GM18519 (cell line): ENCODE measurements around the gene ZAP70.

Source experiments
- ATAC-seq: cut with Tn5 transposase; IDR thresholded peaks from one replicate; pipeline ENCODE4 v1.9.1; 2021; ENCODE audit warnings: mild to moderate bottlenecking, moderate library complexity; ENCODE audit not compliant: unreplicated experiment, low FRiP score

Gene ZAP70

DNA sequence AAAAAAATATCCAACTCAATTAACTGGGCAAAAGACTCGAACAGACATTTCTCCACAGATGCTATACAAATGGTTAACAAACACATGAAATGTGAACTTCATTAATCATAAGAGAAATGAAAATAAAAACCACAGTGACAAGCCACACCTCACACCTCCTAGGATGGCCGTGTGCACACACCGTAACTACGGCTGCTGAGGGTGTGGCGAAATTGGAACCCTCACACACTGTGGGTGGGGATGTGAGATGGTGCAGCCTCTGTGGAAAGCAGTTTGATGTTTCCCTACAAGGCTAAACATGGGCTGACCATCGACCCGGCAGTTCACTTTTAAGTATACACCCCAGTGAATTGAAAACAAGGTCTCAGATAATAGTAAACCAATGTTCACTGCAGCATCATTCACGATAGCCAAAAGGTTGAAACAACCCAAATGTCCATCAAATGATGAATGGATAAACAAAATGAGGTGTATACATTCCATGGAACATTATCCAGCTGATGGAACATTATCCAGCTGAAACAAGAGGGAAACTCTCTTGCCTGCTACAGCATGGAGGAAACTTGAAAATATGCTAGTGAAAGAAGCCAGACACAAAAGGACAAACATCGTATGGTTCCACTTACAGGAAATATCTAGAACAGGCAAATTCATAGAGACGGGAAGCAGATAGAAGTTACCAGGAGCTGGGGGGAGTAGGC, 32.2 kb downstream of the ZAP70 start:
- no peak for ATAC-seq

DNA sequence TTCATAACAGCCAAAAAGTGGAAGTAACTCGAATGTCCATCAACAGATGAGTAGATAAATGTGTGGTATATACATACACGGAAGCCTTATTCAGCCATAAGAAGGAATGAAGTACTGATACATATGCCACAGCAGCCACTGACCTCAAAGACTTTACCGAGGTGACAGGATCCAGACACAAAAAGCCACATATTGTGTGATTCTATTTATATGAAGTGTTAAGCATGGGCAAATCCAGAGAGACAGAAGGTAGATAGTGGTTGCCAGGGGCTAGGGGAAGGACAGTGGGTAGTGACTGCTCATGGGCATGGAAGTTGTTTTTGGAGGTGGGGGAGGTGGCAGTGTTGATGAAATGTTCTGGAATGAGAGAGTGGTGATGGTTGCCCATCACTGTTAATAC, 33.9 kb downstream of the ZAP70 start:
- no peak for ATAC-seq

DNA sequence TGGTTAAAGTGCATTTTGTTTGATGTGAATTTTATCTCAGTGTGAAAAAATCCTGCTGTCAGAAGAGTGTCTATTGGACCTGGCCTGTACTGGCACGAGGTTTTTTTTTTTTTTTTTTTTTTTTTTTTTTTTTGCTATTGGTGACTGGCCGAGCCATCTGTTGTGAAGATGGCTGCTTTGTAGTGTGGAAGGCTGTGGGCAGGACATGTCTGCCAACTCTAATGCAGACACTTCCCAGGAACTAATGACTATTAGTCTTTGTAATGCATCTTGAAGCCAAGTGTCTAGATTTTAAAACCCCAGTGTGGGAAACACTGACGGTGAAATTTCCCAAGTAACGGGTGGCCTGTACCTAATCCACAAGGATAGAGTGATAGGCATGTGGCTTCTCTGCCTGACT, 34.3 kb downstream of the ZAP70 start:
- ATAC-seq, result no peak

DNA sequence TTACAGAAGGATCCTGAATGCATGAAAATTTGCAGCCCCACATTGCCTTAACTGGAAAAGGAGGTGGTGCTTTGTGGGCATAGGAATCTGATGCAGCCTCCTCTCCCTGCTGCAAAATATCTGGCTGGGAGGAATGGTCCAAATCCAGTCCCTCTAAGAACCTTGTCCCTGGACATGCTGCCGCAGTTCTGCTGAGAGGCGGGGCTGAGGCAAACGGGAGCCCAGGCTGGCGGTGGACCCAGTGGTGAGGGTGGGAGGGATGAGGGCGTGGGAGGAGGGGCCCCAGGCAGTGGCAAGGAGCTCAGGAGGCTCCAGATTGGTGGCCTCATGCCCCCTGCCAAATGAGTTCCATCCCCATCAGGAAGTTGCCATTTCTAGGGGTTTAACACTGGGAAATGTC, 36.2 kb downstream of the ZAP70 start:
- ATAC-seq, result no peak

DNA sequence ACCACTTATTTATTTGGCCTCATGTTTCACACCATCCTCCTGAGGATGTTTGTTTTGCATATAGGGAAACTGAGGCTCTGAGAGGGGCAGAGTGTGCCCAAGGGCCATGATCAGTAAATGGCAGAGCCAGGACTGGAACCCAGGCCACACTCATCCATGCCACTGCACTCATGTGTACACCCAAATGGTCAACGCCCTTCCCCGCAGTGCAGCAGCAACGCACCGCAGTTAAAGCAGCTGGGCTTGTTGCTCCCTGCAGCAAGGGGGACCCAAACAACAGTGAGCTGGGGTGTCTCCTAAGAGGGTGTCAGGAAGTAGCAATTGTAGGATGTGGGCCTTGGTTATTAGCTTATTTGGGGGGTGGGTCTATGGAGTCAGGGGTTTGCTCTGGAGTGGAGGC, 36.6 kb downstream of the ZAP70 start:
- no peak for ATAC-seq

DNA sequence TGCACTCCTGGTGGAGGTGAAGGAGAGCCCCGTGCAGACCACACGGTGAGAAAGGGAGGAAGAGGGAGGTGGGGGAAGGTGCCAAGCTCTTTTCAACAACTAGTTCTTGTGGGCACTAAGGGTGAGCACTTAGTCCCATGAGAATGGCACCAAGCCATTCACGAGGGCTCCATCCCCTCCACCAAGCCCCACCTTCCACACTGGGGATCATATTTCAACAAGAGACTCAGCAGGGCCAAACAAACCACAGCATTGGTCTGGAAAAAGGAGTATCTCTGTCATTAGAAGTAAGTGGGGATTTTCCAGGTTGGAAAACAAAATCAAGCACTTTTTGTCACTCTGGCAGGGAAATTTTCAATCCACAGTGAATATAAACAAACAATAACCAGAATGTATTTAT, 38.4 kb downstream of the ZAP70 start:
- no peak for ATAC-seq

DNA sequence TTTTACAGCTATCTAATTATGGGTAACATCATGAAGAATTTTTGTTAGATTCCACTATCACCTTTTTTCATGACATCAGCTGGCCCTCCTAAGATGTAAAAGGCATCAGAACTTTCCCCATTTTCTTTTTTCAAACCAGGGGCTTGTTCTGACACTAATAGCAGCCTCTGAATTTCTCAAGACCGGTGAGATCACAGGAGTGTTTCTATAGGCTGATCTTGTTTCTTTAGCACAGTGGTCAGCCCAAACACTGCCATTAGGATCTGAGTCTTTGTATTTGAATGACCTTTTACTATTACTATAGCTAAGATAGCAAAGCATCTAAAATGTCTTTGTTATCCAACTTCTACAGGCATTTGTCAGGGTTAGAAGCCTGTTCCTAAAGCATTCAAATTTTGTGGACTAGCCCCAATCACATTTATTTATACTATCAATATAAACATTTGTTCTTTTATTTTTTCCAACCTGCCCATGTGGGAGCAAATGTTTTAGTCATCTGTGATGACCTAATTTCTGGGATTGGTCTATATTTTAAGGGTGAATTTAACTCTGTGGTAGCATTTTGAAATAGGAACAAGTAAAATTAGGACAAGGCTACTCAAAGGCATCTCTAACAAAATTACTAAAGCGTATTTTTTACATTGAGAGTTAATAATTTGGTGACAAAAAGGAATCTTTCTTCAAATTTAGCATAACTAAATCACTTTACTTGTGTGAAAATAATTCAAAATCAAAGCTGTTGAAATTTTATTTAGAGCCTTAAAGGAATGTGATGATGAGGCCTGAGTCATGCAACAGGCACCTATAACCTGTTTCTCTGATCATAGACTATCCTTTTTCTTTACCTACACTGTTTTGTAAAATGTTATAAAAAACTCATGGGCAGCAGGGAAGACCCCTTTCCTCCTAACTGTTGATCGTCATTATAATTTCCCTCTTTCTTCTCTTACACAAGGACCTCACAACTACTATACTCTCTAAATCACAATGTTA, 39.3 kb downstream of the ZAP70 start:
- no peak for ATAC-seq

DNA sequence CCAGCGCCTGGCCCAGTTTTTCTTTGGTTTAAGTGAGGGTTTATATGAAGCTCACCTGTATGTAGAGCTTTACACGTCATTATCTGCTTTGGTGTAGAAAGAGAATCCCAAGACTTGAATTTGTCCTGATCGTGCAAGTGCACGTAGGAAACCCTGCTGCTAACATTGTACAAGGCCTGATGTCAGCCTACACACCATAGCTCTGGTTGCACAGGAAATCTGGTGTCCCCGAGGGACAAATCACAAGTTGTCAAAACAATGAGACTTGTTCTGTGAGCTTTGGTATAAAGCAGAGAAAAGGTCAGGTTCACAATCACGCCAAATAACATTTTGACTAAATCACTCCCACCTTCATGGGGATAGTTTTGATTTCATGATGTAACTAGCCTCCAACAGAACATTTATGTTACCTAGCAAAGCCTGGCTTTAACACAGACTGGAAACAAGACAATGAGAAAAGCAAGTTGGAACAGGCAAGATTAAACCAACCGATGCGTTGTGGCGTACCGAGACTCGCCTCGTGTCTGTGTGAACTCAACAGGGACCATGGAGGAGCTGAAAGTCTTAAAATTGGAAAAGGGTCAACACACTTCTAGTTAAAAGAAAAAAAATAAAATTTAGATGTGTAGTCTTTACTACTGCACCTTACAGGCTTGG, 41.4 kb downstream of the ZAP70 start:
- ATAC-seq, result no peak

DNA sequence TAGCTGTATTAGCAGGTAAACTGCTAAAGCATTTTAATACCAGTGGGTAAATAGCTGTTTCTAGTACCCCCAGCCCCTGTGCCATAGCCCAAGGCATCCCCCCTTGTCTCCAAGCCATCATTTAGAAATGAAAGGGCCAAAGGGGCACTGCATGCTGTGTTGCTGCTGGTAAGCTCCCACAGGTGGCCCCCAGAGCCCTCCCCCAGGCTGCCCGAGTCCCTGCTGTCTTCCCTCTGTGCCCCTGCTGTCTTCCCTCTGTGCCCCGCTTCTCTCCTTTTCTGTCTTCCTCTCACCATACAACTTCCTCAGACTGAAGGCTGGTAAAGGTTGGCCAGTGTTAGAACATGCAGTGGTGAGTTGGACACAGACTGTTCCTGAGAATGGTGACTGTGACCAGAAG, 42.1 kb downstream of the ZAP70 start:
- no peak for ATAC-seq

DNA sequence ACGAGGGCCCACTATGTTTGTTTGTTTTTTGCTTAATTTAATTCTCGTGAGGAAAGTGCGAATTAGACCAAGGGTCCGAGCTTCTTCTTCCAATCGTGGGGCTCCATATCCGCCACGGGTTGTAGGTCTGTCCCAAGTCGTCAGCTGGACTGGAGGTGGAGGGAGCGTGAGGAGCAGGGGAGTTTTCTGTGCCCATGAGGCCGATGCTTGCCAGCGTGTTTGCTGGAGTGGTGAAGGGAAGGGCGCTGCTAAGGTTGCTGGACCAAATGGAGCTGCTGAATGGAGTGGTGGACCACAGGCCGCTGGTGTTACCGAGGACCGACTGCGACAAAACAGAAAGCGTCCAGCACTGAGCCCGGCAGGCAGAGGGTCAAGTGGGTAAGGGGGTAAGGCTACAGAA, 43.7 kb downstream of the ZAP70 start:
- ATAC-seq, result no peak

DNA sequence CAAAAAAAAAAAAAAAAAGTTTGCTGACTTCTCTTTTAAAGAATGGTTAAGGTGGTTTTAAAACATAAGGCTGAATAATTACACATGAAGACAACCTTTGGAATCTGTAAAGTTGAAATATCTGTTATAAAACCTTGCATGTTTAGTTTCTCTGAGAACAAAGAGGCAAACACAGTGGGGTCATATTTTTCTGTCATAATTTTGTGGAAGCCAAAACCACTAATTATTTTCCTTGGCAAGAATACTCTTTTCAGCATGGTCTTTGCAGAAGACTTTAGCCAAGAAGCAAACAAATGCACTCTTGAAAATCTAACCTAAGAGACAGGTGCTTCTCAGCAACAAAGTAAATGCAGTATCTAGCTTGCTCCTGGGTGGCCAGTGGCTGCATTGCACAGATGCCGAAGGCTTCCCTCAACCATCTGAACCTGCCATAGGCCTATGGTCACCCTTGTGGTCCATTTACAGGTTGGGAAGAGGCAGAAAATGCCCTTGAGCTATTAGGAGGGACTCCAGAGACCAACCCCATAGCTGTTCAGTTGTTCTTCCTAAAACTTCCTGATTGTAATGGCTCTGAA, 44.8 kb downstream of the ZAP70 start:
- ATAC-seq, result no peak

DNA sequence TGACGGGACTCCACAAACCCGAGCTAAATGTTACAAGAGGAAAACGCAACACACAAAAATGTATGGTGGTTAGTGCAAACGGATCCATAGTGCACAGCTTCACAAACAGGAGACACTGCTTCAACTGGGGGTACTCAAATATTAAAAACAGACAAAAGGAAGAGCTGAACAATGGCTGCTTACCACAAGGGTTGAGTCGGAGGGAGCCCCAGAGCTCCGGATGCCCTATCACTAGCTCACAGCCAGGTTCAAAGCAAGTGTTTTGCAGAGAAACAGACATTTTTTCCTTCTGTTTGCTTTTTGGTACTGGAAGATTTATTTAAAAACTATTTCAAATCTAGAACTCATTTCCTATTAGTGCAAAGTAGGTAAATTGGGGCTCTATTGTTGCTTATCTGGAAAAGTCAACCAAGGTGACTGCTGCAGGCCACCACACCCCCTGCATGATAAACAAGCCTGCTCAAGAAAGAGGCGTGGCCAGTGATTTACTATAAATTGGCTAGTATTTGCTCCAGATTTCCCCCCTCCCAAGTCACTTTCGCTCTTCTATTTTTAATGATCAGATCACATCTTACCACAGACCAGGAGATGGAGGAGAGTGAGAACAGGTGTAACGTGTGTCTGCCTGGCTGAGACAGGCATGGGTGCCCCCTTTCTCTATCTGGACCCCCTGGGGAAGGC, 46.5 kb downstream of the ZAP70 start:
- ATAC-seq, result no peak

DNA sequence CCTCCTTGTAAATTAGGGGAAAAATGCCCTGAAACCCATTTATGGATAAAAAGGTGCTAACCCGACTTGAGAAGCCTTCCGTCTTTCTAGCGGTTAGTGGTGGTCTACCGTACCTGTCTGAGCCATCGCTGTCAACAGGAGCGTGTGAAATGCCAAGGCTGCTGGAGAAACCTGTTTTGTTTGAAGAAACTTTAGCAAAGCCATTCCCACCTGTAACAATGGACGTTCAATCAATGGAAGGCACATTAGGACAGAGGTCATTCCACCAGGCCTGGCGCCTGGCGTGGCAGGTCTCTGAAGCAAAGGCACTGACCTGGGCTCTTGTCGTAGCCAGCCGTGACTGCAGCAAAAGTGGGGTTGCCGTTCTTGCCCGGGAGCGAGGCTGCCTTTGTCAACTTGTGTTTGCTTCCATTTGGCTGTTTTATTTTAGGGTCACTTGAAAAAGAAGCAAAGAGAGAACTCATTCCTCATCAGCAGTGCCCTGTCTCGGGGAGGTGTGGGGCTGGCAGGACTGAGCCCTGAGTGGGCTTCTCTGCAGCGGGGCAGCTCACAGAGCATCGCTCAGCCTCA, 47.2 kb downstream of the ZAP70 start:
- no peak for ATAC-seq

DNA sequence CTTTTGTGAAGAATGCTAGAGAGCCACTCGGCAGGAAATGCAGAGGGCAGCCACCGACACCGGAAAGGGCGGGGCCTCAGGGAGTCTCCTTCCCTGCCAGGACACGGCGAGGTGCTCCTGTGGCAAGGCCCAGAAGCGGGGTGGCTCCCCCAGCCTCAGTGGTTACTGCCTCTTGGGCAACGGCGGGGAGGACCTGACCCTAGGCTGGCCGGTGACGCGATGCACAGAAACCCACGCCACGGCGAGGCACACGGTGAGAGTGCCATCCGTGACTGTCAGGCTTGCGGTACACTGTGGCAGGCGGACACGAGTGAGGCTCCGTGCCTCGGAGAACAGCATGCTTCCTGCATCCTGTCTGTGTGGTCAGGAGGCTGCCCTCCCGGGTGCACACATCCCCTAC, 47.8 kb downstream of the ZAP70 start:
- no peak for ATAC-seq

DNA sequence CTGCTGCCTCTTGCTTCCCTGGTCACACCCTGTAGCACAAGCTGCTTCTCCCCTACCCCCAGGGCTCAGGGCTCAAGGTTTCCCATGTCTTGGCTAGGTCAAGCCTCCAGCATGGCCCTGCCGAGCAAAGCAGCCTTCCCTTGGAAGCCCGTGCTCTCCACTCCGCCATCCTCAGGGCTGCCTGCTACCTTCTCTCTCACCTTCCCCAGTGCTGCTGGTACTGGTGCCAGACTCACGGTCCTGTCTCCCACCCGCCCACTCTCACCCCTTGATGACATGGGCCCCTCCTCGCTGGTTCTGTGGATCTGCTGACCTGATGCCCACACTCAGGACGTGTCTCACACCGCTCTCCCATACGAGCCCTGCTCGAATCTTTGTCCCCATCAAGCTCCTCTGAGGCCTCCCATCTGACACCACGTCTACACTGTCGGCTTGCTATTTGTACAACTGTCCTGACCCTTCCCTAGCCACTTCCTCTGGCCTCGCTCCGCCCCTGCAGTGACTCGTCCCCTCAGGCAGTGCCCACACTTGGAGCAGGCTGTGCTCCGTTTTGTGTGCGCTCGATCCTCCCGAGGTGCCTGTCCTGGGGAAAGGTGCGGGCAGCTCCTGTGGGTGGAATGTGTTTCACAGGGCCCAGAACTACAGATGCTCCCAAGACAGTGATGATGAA, 49.9 kb downstream of the ZAP70 start:
- no peak for ATAC-seq

DNA sequence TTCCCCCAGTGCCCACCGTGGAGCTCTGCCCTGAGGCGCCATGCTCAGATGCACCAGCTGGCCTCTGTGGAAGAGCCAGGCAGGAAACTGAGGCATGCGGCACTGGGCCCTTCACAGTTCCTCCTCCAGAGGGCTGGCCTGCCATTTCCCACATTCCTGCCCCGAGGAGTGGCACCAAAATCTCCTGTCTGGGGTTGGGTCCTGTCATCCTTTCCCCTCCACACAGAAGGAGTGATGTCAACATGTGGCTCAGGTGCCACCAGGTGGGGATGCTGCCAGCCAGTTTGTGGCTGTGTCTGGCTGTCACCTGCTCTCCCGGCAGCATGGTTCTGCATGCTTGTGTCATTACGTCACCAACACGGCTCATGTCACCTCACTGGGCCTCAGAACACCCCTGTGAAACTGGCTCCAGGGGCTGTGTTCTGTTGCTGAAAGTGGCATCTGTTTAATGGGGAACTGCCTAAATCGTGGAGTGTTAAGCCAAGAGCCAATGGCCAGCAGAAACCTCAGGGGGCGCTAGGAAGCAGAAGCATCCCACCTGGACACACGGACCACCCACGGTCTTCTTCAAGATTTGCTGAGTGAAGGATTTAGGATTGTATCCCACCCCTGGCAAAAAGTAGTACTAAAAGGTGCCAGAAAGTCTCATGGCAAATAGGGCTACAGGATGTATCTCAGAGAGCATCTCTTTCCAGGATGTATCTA, 51.3 kb downstream of the ZAP70 start:
- ATAC-seq, result no peak

DNA sequence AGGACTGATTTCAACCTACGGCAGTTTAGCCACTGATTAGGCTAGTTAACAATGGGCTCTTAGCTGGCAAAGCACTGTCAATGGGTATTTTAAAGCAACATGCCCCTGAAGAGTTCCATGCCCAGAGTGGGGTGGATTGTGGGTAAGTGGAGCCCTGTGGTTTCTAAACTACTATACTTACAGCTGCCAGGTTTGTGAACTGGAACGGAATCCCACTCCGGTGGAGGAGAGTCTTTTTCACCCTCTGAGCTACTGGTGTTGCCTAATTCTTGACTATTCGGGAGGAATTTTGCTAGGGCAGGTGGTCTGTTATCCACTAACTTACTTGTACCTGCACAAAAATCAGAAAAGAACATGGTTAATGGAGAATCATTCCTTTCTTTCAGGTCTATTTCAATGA, 52.6 kb downstream of the ZAP70 start:
- ATAC-seq, result no peak

DNA sequence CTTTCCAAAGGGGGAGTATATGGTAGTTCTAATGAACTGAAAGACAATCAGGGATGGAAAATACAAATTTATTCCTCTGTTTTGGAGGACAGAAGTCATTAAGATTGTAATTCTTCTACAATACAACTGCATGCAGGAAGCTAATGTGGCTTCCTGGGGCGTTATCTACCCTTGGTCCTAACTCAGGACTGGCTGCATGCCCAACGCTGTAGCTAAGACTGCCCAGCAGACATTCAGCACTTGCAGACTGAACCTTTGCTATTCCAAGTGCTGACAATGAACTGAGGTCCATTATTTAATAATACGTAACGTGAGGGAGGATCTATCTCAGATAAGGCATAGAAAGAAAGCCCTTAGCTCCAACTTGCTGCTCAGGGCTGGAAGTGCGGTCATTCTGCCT, 53.2 kb downstream of the ZAP70 start:
- no peak for ATAC-seq

DNA sequence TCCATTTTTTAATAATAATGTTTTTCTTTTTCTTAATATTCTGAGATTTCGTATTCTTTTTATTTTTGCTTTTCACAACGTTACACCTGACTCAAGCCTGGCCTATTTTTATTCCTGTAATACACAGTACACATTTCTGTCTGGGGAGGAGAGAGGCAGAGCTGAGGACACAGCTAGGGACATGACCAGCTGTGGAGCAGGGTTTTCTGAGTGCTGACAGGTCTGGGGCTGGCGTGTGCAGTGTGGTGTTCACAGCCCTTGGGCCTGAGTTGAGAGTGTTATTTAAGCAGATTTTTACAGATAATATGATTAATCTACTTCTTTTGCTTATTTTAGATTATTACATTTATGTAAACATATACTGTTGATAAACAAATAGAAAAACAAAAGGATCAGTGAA, 55.9 kb downstream of the ZAP70 start:
- no peak for ATAC-seq
